GM18867 (cell line): ENCODE data around the gene TSHB.
A peak's percentile ranks its signal among the peaks of the same experiment; 100 is the strongest.
"Not testable (repeated sequence)": the region's sequence is repeated elsewhere in the genome, so short reads cannot be mapped to it uniquely, and the experiment has no call there.

Source experiments
- ATAC-seq: cut with Tn5 transposase; IDR thresholded peaks from one replicate; pipeline ENCODE4 v1.9.1; 2021; ENCODE audit warnings: mild to moderate bottlenecking, moderate library complexity; ENCODE audit not compliant: unreplicated experiment

TSHB gene

DNA sequence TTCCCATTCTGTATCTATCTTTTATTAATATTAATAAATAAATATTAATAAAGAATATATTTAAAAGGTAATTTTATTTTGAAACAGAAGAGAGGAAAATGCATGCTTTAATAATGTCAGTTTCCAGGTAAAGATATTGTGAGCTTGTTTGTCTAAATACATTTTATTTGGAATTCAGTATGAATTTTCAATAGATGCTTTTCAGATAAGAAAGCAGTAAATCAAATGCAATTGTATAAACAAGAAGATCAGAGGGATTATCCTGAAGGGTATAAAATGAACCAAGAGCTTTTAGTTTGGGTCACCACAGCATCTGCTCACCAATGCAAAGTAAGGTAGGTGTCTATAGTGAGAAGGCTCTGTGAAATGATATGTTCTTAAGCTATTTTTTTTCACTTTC, at the start of gene TSHB:
TSHB (plus strand) TSS at position 301 of the 400 bp plus-strand sequence. CDS start 3,537 bp downstream, outside the sequence.
- no peak for ATAC-seq

DNA sequence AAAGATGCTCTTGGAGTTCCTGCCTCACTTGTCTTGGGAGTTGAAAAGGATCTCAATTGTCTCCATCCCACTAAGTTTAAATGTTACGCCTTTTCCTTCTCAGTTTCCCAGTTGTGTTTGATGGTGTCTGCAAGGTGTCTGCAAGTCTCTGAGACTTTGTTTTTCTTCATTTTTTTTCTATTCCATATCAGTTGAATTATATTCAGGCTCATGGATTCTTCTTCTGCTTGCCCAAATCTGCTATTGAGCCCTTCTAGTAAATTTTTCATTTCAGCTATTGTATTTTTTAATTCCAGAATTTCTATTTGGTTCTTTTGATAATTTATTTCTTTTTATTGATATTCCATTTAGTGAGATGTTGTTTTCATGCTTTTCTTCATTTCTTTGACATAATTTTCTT, 47.4 kb upstream of the TSHB start:
- ATAC-seq, result no peak

DNA sequence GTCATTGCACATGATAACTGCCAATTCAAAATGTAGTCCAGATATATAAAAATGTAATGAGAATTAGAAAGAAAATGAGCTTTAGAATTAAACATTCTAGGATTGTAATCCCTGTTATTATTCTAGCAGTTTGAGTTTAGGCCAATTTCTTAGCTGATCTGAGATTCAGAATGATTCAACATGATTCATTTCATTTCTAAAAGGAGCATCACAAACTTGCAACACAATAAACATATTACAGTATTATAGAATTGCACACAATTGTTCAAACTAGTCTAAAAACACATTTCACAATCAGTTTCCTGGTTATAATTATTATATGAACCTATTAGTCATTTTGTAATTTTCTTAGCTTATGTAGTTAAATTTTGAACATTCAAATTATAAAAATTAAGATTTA, 43.3 kb upstream of the TSHB start:
- ATAC-seq, result no peak

DNA sequence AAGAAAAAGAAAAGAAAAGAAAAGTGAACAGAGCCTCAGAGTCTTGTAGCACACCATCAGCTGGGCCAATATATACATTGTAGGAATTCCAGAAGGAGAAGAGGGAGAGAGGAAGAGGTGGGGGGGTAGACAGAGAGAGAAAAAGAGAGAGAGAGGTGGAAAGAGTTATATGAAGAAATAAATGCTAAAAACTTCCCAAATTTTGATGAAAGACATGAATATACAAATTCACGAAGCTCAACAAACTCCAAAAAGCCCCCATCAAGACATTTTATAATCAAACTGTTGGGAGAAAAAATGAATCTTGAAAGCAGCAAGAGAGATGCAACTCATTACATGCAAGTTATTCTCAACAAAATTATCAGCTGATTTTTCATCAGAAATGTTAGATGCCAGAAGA, 41.5 kb upstream of the TSHB start:
- no peak for ATAC-seq

DNA sequence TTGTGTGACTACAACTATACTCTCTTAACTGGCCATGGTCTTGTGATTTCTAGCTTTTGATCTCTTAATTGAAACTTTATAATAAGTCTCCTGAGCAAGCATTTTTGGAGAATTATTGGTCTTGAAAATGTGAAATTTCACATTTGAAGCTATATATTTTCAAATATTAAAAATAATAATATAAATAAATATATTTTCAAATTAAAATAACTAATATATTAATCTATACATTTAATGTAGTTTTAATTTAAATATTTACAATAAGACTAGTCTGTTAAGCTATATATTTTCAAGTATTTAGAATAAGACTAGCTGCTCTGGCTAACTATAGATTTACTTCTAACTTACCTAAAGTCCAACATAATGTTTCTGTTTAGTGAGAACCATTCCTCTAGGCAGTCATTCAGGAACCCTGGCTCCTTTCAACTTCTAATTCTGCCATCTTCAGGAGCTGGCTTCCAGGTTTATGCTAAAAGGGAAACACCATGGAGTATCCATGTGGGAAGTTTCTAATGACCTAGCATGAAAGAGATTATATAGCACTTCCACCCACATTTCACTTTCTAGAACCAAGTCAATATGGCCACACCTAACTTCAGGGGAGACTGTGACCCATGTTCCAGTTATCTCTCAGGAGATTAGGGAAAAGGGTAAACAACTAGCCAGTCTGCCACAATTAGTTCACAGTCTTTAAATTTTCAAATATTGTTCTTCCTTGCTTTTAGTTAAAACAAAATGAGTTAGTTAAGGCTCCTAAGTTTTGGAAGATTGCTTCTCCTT, 31.9 kb upstream of the TSHB start:
- no peak for ATAC-seq

DNA sequence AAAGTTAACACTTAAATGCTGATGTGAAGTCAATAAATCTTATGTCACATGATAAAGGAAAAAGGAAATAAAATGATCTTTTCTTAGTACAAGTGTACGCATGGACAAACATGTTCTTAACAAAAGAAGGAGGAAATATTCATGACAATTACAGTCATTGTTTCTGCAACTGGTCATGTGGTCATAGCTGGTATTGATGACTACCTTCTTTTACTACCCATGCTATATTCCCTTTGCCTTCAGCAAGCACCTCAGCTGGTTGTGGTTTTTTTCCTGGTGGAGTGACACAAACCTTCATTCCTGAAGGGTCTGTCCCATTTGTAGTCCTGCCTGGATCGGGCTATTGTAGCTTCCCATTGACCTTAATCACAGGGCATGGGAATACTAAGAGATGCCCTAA, 23.4 kb upstream of the TSHB start:
- no peak for ATAC-seq

DNA sequence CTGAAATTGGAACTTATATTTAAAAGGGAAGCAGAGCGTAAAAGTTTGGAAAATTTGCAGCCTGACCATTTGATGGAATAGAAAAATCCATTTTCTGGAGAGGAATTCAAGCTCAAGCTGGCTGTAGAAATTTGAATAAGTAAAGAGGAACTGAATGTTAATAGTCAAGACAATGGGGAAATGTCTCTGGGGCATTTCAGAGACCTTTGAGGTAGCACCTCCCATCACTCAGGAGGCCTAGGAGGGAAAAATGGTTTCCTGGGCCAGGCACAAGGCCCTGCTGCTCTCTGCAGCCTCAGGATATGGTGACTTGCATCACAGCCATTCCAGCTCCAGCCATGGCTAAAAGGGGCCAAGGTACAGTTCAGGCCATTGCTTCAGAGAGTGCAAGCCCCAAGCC, 17.6 kb upstream of the TSHB start:
- ATAC-seq, result no peak

DNA sequence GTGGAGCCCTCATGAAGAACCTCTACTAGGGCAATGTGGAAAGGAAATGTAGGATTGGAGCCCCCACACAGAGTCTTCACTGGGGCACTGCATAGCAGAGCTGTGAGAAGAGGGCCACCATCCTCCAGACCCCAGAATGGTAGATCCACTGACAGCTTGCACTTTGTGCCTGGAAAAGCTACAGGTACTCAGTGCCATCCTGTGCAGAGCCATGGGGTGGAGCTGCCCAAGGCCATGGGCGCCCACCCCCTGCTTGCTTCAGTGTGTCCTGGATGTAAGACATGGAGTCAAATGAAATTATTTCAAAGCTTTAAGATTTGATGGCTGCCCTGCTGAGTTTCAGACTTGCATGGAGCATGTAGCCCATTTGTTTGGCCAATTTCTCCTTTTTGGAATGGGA, 17.2 kb upstream of the TSHB start:
- ATAC-seq, result no peak

DNA sequence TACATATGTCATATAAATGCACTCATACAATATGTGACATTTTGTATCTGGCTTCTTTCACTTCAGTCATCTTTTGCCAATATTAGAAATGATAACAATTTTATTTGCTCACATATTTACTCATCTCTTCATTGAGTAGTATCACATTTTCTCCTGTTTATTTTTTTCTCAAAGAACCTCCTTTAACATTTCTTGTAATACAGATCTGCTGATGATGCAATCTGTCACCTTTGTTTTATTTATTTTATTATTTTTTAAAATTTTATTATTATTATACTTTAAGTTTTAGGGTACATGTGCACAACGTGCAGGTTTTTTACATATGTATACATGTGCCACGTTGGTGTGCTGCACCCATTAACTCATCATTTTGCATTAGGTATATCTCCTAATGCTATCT, 15.8 kb upstream of the TSHB start:
- ATAC-seq, result no peak

DNA sequence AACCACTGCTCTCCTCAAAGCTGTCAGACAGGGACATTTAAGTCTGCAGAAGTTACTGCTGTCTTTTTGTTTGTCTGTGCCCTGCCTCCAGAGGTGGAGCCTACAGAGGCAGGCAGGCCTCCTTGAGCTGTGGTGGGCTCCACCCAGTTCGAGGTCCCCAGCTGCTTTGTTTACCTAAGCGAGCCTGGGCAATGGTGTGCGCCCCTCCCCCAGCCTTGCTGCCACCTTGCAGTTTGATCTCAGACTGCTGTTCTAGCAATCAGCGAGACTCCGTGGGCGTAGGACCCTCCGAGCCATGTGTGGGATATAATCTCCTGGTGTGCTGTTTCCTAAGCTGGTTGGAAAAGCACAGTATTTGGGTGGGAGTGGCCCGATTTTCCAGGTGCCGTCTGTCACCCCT, 10.1 kb upstream of the TSHB start:
- ATAC-seq, result not testable (repeated sequence)

DNA sequence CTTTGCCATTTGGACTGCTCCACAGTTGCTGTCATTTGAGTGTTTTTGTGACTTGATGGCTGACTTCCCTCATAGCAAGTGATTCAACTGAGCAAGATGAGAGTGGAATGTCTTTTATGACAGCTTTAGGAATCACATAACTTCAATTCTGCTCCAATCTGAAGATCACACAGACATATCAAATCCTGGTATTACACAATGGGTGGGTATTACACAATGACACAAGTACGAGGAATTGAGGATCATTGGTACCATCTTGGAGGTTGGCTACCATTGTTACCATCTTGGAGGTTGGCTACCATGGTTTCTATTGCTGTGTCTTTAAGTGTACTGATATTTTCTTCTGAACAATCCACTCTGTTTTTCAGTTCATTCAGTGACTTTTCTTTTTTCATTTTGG, 8.5 kb upstream of the TSHB start:
- ATAC-seq, result no peak

DNA sequence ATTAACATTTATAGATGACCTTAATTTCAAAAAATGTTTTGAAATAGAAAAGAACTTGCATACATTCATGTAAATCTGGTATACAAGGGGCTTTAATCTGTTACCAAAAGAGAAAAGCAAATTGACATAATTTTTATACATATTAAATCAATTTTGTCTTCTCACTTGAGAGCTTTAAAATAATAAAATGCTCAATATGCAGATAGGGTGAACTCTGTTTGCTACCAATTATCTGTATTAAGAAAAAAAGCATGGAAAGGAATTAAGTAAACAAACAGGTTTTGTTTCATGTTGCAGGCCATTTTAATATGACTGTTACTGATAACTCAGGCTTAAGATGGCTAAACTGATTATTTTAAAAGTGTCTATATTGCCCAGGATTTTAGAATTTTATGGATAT, 6.0 kb upstream of the TSHB start:
- ATAC-seq, result no peak

DNA sequence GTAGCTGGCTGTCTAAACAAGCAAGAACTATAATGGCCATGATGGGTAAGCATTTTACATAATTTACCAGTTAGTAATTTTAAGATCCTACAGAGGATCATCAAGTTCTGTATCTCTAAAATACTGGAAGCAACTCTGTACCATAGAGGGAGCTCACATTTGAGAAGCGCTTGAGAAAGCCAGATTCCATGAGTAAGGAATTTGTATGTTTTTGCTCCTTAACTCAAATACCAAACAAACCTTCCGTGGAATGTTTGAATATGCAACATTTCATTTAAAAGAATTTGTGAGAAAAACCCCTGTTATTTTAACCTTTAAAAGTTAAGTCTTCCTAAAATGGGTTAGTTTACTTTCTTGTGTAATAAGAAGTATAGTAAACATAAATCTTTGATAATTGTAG, 2.0 kb downstream of the TSHB start:
- no peak for ATAC-seq

DNA sequence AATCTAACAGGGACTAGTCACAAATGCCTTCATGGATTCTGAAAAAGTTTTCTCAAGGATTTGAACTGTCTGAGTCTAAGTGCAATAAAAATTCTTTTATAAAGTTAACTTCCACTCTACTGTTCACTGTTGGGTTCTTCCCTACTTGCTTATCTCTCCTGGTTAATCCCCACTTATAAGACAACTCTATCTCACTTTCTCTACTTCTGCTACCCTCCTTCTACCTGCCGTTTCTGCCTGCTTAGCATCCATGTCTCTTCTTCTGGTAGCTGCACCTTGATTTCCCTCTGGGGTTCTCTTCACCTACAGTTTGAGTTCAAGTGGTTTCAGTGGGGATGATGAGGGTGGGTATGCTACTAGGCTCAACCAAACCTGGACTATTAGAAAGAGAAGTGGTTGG, 6.0 kb downstream of the TSHB start:
- ATAC-seq, result no peak

DNA sequence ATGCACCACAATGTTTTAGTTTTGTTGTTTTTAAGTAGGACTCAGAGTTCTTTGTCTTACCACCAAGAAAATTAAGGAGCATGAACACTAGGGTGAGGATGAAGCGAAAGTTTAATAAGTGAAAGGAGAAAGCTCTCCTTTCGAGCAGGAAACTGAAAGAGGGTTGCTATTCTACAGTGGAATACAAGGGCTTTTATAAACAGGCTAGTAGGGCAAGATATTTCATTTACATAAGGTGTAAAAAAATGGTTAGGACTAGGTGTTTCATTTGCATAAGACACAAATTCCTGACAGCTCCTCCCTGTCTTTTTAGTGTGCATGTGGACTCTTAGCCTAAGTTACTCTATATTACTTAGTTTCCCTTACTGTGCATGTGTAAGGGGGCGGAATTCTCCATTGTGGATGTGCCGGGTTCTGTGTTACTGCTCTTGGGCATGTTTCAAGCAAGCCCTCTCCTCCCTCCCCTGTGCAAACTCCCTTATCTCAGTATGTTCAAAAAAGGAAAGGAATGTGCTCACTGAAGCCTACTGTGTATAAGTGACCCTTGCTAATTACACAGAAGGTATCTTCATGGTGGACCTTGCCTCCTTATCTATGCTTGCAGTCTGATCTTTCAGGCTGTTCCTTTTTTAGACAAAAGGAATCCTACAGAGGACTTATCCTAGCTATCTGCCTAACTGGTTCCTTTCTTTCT, 7.3 kb downstream of the TSHB start:
- no peak for ATAC-seq

DNA sequence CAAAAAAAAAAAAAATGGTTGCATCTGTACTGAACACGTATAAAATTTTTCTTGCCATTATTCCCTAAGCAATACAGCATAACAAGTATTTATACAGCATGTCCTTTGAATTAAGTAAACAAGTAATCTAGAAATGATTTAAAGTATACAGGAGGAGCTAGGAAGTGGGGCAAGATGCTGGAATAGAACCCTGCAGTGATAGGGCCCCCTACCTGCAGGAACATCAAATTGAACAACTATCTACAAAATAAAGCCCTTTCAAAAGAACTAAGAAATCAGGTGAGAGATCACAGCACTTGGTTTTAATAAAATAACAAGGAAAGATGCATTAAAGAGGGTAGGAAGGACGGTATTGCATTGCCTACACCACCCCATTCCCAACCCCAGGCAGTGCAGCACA, 10.9 kb downstream of the TSHB start:
- no peak for ATAC-seq

DNA sequence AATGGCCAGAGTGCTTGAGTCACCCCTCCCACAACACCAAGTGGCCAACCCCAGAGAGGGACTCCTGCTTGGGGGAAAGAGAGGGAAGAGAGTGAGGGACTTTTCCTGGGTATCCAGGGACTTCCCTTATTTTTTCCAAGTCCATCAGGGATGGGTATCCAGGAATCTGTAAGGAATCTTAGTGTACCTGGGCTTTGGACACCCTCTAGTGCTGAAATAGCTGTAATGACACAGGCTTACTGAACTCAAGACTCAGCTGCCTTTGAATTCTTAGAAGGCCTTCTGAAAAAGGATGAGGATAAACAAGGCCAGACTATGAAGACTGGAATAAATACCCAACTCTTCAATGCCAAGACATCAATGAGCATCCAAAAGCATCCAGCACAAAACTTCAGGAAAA, 12.0 kb downstream of the TSHB start:
- ATAC-seq, result no peak

DNA sequence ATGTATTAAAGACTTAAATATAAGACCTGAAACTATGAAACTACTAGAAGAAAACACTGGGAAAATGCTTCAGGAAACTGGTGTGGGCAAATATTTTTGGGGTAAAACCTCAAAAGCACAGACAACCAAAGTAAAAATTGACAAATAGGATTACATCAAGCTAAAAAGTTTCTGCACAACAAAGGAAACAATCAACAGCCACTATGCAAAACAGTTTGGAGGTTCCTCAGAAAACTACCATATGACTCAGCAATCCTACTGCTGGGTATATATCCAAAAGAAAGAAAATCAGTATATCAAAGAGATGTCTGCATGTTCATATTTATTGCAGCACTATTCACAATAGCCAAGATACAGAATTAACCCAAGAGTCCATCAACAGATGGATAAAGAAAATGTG, 17.1 kb downstream of the TSHB start:
- ATAC-seq, result no peak

DNA sequence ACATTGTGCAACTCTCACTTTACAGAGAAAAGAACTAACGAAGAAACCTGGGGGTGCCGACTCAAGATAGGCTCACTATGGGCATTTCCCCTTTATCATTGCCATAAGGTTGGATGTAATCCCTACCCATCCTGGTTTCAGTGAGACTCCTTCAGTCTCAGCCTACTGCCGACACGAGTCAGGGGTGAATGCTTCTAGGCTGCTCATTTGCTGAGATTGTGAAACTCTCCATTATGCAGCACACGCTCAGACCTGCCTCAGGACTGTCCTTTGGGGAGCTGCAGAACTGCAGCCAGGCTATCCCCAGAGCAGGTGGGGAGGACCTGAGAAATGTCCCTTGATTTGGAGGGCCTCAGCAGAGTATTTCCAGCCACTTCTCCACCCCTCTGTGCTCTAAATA, 22.2 kb downstream of the TSHB start:
- no peak for ATAC-seq

DNA sequence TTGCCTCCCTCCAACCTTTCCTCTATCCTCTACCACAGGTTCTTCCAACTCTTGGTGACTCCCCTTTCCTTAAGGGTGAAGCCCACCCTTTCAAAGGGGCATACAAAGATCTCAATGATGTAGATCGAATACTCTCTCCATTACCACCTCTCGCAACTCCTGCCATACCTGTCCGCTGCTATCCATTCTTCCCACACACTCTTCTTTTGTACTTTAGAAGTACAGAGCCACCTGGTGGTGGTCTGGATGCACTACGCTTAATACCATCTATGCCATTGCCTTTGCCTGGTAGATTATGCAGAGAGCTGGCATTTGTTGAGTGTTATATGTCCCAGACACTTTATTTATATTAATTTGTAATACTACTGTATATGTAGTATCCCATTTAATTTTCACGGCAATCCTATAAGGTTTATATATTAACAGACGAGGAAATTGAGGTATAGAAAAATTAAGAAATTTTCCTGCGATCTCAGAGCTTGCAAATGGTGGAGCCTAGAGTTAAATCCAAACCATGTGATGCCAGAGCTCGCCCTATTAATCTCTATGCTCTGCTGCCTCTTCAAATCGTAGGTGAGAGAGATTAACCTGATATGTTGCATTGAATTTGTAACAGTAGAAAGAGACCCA, 22.9 kb downstream of the TSHB start:
- peak; percentile 95 for ATAC-seq

DNA sequence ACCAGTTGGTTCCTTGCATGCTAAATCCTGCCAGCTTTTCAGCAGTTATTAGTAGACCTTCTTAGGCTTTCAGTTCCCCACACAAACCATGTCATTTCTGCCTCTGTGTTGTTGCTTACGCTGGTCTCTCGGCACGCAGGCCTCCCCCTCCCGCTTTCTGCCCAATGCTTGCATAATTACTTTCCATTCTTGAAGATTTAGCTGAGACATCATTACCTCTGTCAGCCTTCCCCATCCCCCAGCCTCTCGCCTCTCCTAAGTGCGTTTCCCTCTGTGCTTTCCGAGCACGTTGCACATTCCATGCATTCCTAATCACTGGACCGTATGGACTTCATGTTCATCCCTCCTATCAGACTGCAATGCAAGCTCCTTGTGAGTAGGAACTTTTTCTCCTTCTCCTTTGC, 26.8 kb downstream of the TSHB start:
- no peak for ATAC-seq

DNA sequence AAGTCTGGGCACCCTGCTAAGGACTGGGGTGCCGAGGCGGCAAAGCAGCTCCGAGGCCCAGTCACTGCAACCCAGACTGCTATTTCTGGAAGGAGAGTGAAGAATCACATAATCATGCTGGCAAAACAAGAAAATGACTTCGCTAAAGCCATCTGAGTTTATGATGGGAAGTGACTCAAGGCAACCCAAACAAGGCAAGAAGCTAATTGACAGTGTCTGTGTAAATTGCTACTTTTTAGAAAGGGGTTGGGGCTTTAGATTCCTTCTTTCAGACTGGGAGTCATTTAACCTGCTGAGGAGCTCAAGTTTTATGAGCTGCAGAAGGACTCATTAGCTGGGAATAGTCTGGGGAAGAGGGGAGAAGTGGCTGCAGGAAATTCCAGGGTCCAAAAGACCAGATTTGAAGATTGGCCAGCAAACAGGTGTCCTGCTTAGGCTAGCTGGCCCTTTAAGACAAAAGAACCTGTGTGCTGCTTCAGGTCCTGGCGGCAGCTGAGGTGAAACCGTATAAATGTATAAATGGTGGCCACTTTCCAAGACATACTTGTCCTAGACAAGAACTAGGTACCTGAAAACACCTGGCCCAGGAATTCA, 28.1 kb downstream of the TSHB start:
- no peak for ATAC-seq
